K562 (cell line): Measurements from ENCODE around the gene PIK3AP1. TPM values are rescaled to one million over a fixed set of nuclear protein-coding genes. Genes with fewer than 3 reads are reported as not detected.

ENCODE experiments used
- ATAC-seq: fragments of 200-7000 bp; cut with Tn5 transposase; 3 replicates; pipeline ENCODE4 v1.9.1; 2020; ENCODE audit warnings: moderate library complexity
- BruUV-seq: library from RNA; stranded (reverse); fragments of 400-500 nt; replicated peaks from 2 replicates; lab custom pipeline; 2021; lab: Mats Ljungman, UMichigan
- CTCF ChIA-PET: fragments of 300-600 bp; formaldehyde crosslinking; extraction: SDS; loops from one replicate; lab custom pipeline; 2021; ENCODE audit warnings: low intra/inter-chr PET ratio; lab: Yijun Ruan, JAX
- POLR2A ChIA-PET: fragments of 300-600, 350-650 bp; sonication (Branson Sonifier 250); formaldehyde crosslinking; extraction: SDS; loops from one replicate; lab custom pipeline; 2021; ENCODE audit warnings: antibody characterized with exemption, inconsistent platforms; lab: Yijun Ruan, JAX
- DNase-seq, 4 experiments: peaks; one replicate each; pipeline versions ENCODE4 v3.0.0 to v3.0.0-alpha.2; 2011 to 2018; ENCODE audit warnings: low spot score in 3 of 4, mixed read lengths in 3 of 4; ENCODE audit errors: extremely low read depth in 1 of 4
- FAIRE-seq: peaks from 2 replicates; lab custom pipeline; 2011; peaks lifted over from hg19 to GRCh38; lab: Jason Lieb, UNC
- H2AFZ ChIP-seq: 2 replicates; pipeline ENCODE4 v1.6.0; 2011; ENCODE audit warnings: low read depth, low read length, control low read depth, inconsistent platforms
- H3K27ac ChIP-seq: fragments of 200-600 bp; 3 replicates; pipeline ENCODE4 v1.8.0; 2011; ENCODE audit warnings: low read depth, mild to moderate bottlenecking, control low read depth, inconsistent platforms, low read length, moderate library complexity, mixed read lengths; ENCODE audit errors: extremely low read depth
- H3K27me3 ChIP-seq, 2 experiments: fragments of 300-600 bp in 1 of 2; 2 replicates in 1 of 2; 3 replicates in 1 of 2; pipeline versions ENCODE4 v1.6.0 to v1.8.0; 2011; ENCODE audit warnings: inconsistent platforms in 2 of 2, low read length in 2 of 2, mild to moderate bottlenecking in 1 of 2, mixed read lengths in 1 of 2, moderate library complexity in 1 of 2; ENCODE audit not compliant: control insufficient read depth in 2 of 2, insufficient read depth in 2 of 2
- H3K36me3 ChIP-seq: fragments of 300-600 bp; 3 replicates; pipeline ENCODE4 v1.8.0; 2011; ENCODE audit warnings: mild to moderate bottlenecking, low read length, inconsistent platforms; ENCODE audit not compliant: control insufficient read depth, insufficient read depth
- H3K4me1 ChIP-seq, 2 experiments: fragments of 200-600 bp in 1 of 2; replicated peaks in 1 of 2; 2 replicates in 1 of 2; 3 replicates in 1 of 2; pipeline versions ENCODE4 v1.5.1 to v1.8.0; 2011; ENCODE audit warnings: inconsistent platforms in 2 of 2, low read length in 2 of 2, mild to moderate bottlenecking in 1 of 2, mixed read lengths in 1 of 2, moderate library complexity in 1 of 2; ENCODE audit not compliant: control insufficient read depth in 2 of 2, insufficient read depth in 2 of 2
- H3K4me2 ChIP-seq: 2 replicates; pipeline ENCODE4 v1.6.1; 2011; ENCODE audit warnings: low read length, control low read depth, inconsistent platforms, mixed read lengths; ENCODE audit not compliant: insufficient read depth
- H3K4me3 ChIP-seq: fragments of 200-600 bp; sonication (generic), shearing (Covaris generic); 2 replicates; pipeline ENCODE4 v1.5.1; 2016; ENCODE audit warnings: control low read depth, inconsistent platforms
- H3K79me2 ChIP-seq: fragments of 200-600 bp; 3 replicates; pipeline ENCODE4 v1.8.0; 2011; ENCODE audit warnings: low read length, inconsistent platforms; ENCODE audit not compliant: control insufficient read depth, insufficient read depth
- H3K9ac ChIP-seq, 2 experiments: 2 replicates each; pipeline versions ENCODE4 v1.6.0 to v1.6.1; 2011; ENCODE audit warnings: low read depth in 2 of 2, low read length in 2 of 2, control low read depth in 1 of 2, inconsistent platforms in 1 of 2, mild to moderate bottlenecking in 1 of 2, mixed read lengths in 1 of 2; ENCODE audit not compliant: insufficient read depth in 1 of 2
- H3K9me1 ChIP-seq: one replicate; pipeline ENCODE4 v1.6.0; 2011; ENCODE audit warnings: inconsistent platforms, mild to moderate bottlenecking, low read length, moderate library complexity; ENCODE audit not compliant: control insufficient read depth, insufficient read depth
- H3K9me3 ChIP-seq: replicated peaks from 2 replicates; pipeline ENCODE4 v1.5.1; 2011; ENCODE audit warnings: low read depth, low read length, inconsistent platforms; ENCODE audit not compliant: control insufficient read depth, insufficient read depth
- H4K20me1 ChIP-seq: replicated peaks from 2 replicates; pipeline ENCODE4 v1.6.1; 2011; ENCODE audit warnings: low read length, inconsistent platforms, mixed read lengths; ENCODE audit not compliant: control insufficient read depth, insufficient read depth
- ESRRA ChIP-seq: fragments of 450-650 bp; IDR thresholded peaks from 2 replicates; pipeline ENCODE4 v1.6.1; 2014; ENCODE audit warnings: low read depth, mild to moderate bottlenecking, moderate library complexity, borderline replicate concordance
- KAT7 ChIP-seq: sonication (generic); formaldehyde crosslinking; IDR thresholded peaks from 2 replicates; pipeline ENCODE4 v1.8.0; 2022; ENCODE audit warnings: missing genetic modification reagents, mild to moderate bottlenecking, borderline replicate concordance
- POLR2AphosphoS5 ChIP-seq: IDR thresholded peaks from 2 replicates; pipeline ENCODE4 v1.6.1; 2011; ENCODE audit warnings: mild to moderate bottlenecking, low read depth, low read length, moderate library complexity; ENCODE audit not compliant: control insufficient read depth, insufficient read depth
- RAD51 ChIP-seq: fragments of 450-650 bp; IDR thresholded peaks from 2 replicates; pipeline ENCODE4 v1.7.1; 2016; ENCODE audit warnings: low read depth, mild to moderate bottlenecking, borderline replicate concordance
- SP2 ChIP-seq: IDR thresholded peaks from 2 replicates; pipeline ENCODE4 v1.6.1; 2011; ENCODE audit warnings: mild to moderate bottlenecking, low read depth, low read length, moderate library complexity; ENCODE audit not compliant: poor library complexity, severe bottlenecking; ENCODE audit errors: extremely low read depth
- TFE3 ChIP-seq: fragments of 450-650 bp; formaldehyde crosslinking; IDR thresholded peaks from 2 replicates; pipeline ENCODE4 v1.4.0; 2020; ENCODE audit warnings: mild to moderate bottlenecking, mixed read lengths
- USF2 ChIP-seq: sonication (generic); formaldehyde crosslinking; IDR thresholded peaks from 2 replicates; pipeline ENCODE4 v1.5.0; 2020; ENCODE audit warnings: missing genetic modification reagents
- ZNF778 ChIP-seq: fragments of 450-650 bp; formaldehyde crosslinking; IDR thresholded peaks from 2 replicates; pipeline ENCODE4 v1.4.0; 2020; ENCODE audit warnings: mild to moderate bottlenecking, moderate library complexity
- ZZZ3 ChIP-seq: fragments of 450-650 bp; IDR thresholded peaks from 2 replicates; pipeline ENCODE4 v1.6.1; 2016; ENCODE audit warnings: antibody characterized with exemption, mild to moderate bottlenecking, moderate library complexity
- WGBS: fragments of 100-300 bp; shearing (Covaris generic); methylation state at CpG from one replicate; pipeline ENCODE4 v1.1.6; 2016; ENCODE audit warnings: low coverage, mixed read lengths; ENCODE audit not compliant: insufficient coverage; ENCODE audit errors: missing lambda C conversion rate; 5-methylcytosine and 5-hydroxymethylcytosine counted together
- in situ Hi-C: fragments of 300-500 bp; cut with MboI; formaldehyde crosslinking; loops from 4 replicates; pipeline ENCODE4 v1.15.0; 2018; ENCODE audit warnings: inconsistent platforms, mixed read lengths
- intact Hi-C: fragments of 100-400 bp; cut with micrococcal nuclease; formaldehyde crosslinking; loops from 2 replicates; pipeline ENCODE4 v1.14.2; 2022
- polyA plus RNA-seq, 8 experiments: library from polyadenylated mRNA; depleted of rRNA in 4 of 8; stranded (reverse) in 5 of 8; unstranded in 3 of 8; fragments of >200 nt; fragmentation: Nextera tagmentation in 2 of 8; fragmentation: Illumina TruSeq in 1 of 8; extraction: Ambion mirVana in 2 of 8; extraction: Trizol in 1 of 8; gene quantifications; 2 replicates each; pipeline versions ENCODE4 v1.2.1 to v1.2.3, GENCODE V29; 2011 to 2014; ENCODE audit warnings: inconsistent platforms in 1 of 8, missing spikeins in 1 of 8
- total RNA-seq, 7 experiments: library from RNA; depleted of rRNA in 6 of 7; stranded (reverse); fragments of >200 nt in 6 of 7; fragmentation: Illumina TruSeq in 2 of 7; extraction: Trizol in 2 of 7; gene quantifications; 2 replicates each; pipeline versions ENCODE4 v1.2.1 to v1.2.3, GENCODE V29; 2011 to 2021; ENCODE audit warnings: low replicate concordance in 1 of 7
- TF ChIP-seq, protein P1 (sequence below), 3 experiments: fragments of 200-800 bp in 1 of 3; sonication (Bioruptor generic) in 1 of 3; sonication (generic) in 1 of 3; formaldehyde crosslinking in 1 of 3; IDR thresholded peaks; 2 replicates each; pipeline versions ENCODE4 v1.6.1 to v1.8.0; 2016 to 2022; ENCODE audit warnings: mild to moderate bottlenecking in 2 of 3, missing compliant biosample characterization in 2 of 3, missing genetic modification characterization in 2 of 3, missing genetic modification reagents in 1 of 3

The PIK3AP1 gene
- total and polyA plus RNA-seq, 9 of the 15 experiments (the other 6 are each of a cell fraction or from before 2014, with no cell fraction given) = 0.20 to 2.4 (median 1.4) TPM

DNA sequence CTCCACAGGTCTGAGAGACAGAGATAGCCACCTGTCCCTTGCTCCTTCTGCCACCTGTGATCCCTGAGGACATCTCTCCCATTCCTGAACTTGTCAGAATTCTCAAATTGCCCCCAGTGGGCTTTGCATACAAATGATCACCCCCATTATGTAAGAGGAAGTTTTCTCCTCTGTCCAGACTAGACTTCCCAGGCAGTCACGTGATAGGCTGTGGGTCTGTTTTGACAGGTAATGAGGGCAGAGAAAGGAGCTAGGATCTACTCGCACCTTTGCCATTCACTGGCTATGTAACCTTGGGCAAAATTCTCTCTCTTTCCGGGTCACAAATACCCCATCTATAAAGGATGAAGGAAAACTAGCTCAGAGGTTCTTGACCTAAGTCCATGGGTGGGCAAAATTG, 112.1 kb downstream of the PIK3AP1 start:
- no peak overlapping the region for H3K27ac ChIP-seq

More for the DNA sequence above, 112.1 kb downstream of the PIK3AP1 start:
- H4K20me1 ChIP-seq = no peaks in the 10 kb centered on the region
- peaks cover 2 to 5% of the 10 kb centered on the region in 2 experiments; a peak in 2 of 5 replicates for H3K4me1 ChIP-seq
- POLR2A ChIA-PET = no interaction called here
- in situ Hi-C loops (no loop called here), intact Hi-C loops (no loop called here)
- no peaks in the 10 kb centered on the region for H3K27me3 ChIP-seq
- BruUV-seq = no TSS peak
- no peak overlapping the region for H3K9ac ChIP-seq
- 20% methylated on average over 2 of the region's 3 CpGs for WGBS
- no peak overlapping the region for H3K4me3 ChIP-seq
- H3K9me3 ChIP-seq = no peaks in the 10 kb centered on the region
- no peaks in the 10 kb centered on the region for H3K36me3 ChIP-seq
- ATAC-seq = no peak
- no peak overlapping the region for H3K4me2 ChIP-seq
- CTCF ChIA-PET = no interaction called here
- H2AFZ ChIP-seq = no peak overlapping the region
- TF ChIP-seq ZNF778 (CRISPR knock-in tag) (no peak), POLR2AphosphoS5 (no peak), RAD51 (peak; percentile 71), SP2 (no peak), ZZZ3 (no peak), TFE3 (CRISPR knock-in tag) (peak; percentile 60), ESRRA (no peak), USF2 (CRISPR knock-in tag) (peak; percentile 52), KAT7 (CRISPR knock-in tag) (no peak)
- TF ChIP-seq, protein P1, sequence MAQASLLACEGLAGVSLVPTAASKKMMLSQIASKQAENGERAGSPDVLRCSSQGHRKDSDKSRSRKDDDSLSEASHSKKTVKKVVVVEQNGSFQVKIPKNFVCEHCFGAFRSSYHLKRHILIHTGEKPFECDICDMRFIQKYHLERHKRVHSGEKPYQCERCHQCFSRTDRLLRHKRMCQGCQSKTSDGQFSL (CRISPR knock-in tag; IDR thresholded peaks at IDR 0.05) = no peak
- TF ChIP-seq, protein P1 (tag; IDR thresholded peaks at IDR 0.05) = no peak
- TF ChIP-seq, all 486 proteins: peak for 3
- Histone ChIP-seq H3K79me2 (no peaks in the 10 kb centered on the region), H3K9me1 (no peaks in the 10 kb centered on the region)
- FAIRE-seq (no peak), DNase-seq (no peak)
